HepG2 (cell line): ENCODE data around the gene IQSEC1. TPM values are rescaled to one million over a fixed set of nuclear protein-coding genes. Genes with fewer than 3 reads are reported as not detected.
A peak's percentile ranks its signal among the peaks of the same experiment; 100 is the strongest.

Experiments used
- ADNP ChIP-seq: sonication (generic); formaldehyde crosslinking; IDR thresholded peaks from 2 replicates; pipeline ENCODE4 v1.4.0; 2020; ENCODE audit warnings: missing genetic modification reagents
- ATAD3A ChIP-seq: sonication (generic); formaldehyde crosslinking; IDR thresholded peaks from 2 replicates; pipeline ENCODE4 v1.4.0; 2020; ENCODE audit warnings: missing genetic modification reagents
- BCL6 ChIP-seq: IDR thresholded peaks from 2 replicates; pipeline ENCODE4 v1.6.1; 2016; ENCODE audit warnings: missing genetic modification reagents, missing compliant biosample characterization
- CEBPG ChIP-seq: IDR thresholded peaks from 2 replicates; pipeline ENCODE4 v1.6.1; 2016
- ELF3 ChIP-seq: IDR thresholded peaks from 2 replicates; pipeline ENCODE4 v1.6.1; 2016; ENCODE audit warnings: missing genetic modification reagents, missing compliant biosample characterization
- HMG20A ChIP-seq: IDR thresholded peaks from 2 replicates; pipeline ENCODE4 v1.6.1; 2016; ENCODE audit warnings: borderline replicate concordance
- KLF13 ChIP-seq: sonication (generic); formaldehyde crosslinking; IDR thresholded peaks from 2 replicates; pipeline ENCODE4 v1.4.0; 2020; ENCODE audit warnings: mild to moderate bottlenecking, missing genetic modification reagents
- MIER2 ChIP-seq: IDR thresholded peaks from 2 replicates; pipeline ENCODE4 v1.6.1; 2016; ENCODE audit warnings: missing biosample characterization, missing genetic modification reagents
- MYC ChIP-seq: sonication (generic); formaldehyde crosslinking; IDR thresholded peaks from 2 replicates; pipeline ENCODE4 v1.9.0; 2021; ENCODE audit warnings: missing genetic modification reagents, borderline replicate concordance
- NFE2 ChIP-seq: sonication (generic); formaldehyde crosslinking; IDR thresholded peaks from 2 replicates; pipeline ENCODE4 v1.4.0; 2020; ENCODE audit warnings: missing genetic modification reagents
- PITX1 ChIP-seq: sonication (generic); formaldehyde crosslinking; IDR thresholded peaks from 2 replicates; pipeline ENCODE4 v1.5.1; 2020; ENCODE audit warnings: mild to moderate bottlenecking, missing genetic modification reagents
- SIN3A ChIP-seq: IDR thresholded peaks from 2 replicates; pipeline ENCODE4 v1.6.1; 2011; ENCODE audit warnings: low read depth, mild to moderate bottlenecking, control low read depth, low read length, borderline replicate concordance
- SOX5 ChIP-seq: IDR thresholded peaks from 2 replicates; pipeline ENCODE4 v1.6.1; 2016; ENCODE audit warnings: borderline replicate concordance
- SPEN ChIP-seq: sonication (generic); formaldehyde crosslinking; IDR thresholded peaks from 2 replicates; pipeline ENCODE4 v1.5.1; 2020; ENCODE audit warnings: low read depth, mild to moderate bottlenecking, missing genetic modification reagents
- ZNF251 ChIP-seq: sonication (generic); formaldehyde crosslinking; IDR thresholded peaks from 2 replicates; pipeline ENCODE4 v1.9.0; 2021; ENCODE audit warnings: mild to moderate bottlenecking, missing genetic modification reagents
- ZNF746 ChIP-seq: sonication (generic); formaldehyde crosslinking; IDR thresholded peaks from 2 replicates; pipeline ENCODE4 v1.8.0; 2022; ENCODE audit warnings: mild to moderate bottlenecking, missing genetic modification reagents
- ZSCAN20 ChIP-seq: sonication (generic); formaldehyde crosslinking; IDR thresholded peaks from 2 replicates; pipeline ENCODE4 v1.4.0; 2020; ENCODE audit warnings: missing genetic modification reagents, mild to moderate bottlenecking, borderline replicate concordance
- ZZZ3 ChIP-seq: sonication (generic); formaldehyde crosslinking; IDR thresholded peaks from 2 replicates; pipeline ENCODE4 v1.4.0; 2020; ENCODE audit warnings: missing genetic modification reagents, mild to moderate bottlenecking, borderline replicate concordance
- polyA plus RNA-seq, 8 experiments: library from polyadenylated mRNA; depleted of rRNA in 3 of 8; stranded (reverse) in 7 of 8; unstranded in 1 of 8; fragments of >200 nt; fragmentation: Illumina TruSeq in 4 of 8; extraction: Trizol in 4 of 8; gene quantifications; 2 replicates each; pipeline versions ENCODE4 v1.2.1 to v1.2.3, GENCODE V29; 2011 to 2016; ENCODE audit warnings: low read depth in 4 of 8, missing spikeins in 1 of 8, mixed read lengths in 1 of 8; ENCODE audit not compliant: insufficient read depth in 1 of 8
- total RNA-seq, 5 experiments: library from RNA; depleted of rRNA; stranded (reverse); fragments of >200 nt; fragmentation: Illumina TruSeq; extraction: Trizol; gene quantifications; 2 replicates each; pipeline ENCODE4 v1.2.3, GENCODE V29; 2016; ENCODE audit warnings: low read depth in 1 of 5
- TF ChIP-seq, protein P1 (sequence below): sonication (generic); formaldehyde crosslinking; IDR thresholded peaks from 2 replicates; pipeline ENCODE4 v1.8.0; 2022; ENCODE audit warnings: missing genetic modification reagents, low read depth, mild to moderate bottlenecking, borderline replicate concordance
- TF ChIP-seq, protein P2 (sequence below): IDR thresholded peaks from 2 replicates; pipeline ENCODE4 v1.6.1; 2016; ENCODE audit warnings: missing compliant biosample characterization, missing genetic modification reagents, borderline replicate concordance
- TF ChIP-seq, protein P3 (sequence below): sonication (generic); formaldehyde crosslinking; IDR thresholded peaks from 2 replicates; pipeline ENCODE4 v1.8.1; 2022; ENCODE audit warnings: mild to moderate bottlenecking, missing genetic modification reagents
- TF ChIP-seq, protein P4 (sequence below): sonication (generic); formaldehyde crosslinking; IDR thresholded peaks from 2 replicates; pipeline ENCODE4 v1.4.0; 2020; ENCODE audit warnings: missing genetic modification reagents

The IQSEC1 gene
- total and polyA plus RNA-seq, 2 of the 13 experiments (the other 11 are each of a cell fraction or from before 2014, with no cell fraction given): 17.4 to 20.2 TPM

DNA sequence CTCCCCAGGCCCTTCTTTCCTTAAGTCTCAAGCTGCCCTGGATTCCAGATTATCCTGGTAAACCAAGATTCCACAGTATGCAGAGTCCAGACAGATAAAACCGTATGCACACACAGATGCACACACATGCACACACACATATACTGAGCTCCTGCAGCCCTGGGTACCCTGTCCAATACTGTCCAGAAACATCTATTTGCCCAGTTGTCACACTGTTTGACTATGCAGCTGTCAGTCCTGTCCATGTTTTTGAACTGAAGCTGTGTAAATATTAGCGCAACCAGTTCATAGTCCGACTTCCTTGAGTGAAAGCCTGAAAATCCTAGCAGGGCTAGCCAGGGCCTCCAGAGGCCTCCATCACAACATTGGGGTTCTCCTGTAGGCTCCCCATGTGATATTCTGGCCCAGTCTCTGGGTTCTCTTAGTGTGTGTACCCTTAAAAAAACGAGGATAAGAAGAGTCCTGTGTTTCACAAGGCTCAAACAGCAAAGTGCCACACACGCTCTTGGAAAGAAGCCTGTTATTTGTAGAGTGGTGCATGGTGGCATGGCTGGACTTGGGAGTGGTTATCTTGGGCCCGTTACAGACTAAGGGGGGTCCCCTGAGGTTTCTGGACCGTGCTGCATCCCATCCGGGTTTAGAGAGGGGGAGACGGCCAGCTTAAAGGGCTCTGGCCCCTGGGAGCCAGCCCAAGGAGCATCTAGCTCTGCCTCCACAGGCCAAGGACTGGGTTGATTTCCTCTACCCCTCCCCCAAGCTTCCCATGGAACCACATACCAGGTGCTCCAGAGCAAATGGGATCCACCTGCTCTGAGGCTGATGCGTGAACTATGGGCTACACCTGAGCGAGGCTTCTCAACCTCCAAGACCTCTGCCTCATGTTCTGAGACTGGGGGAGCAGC is 108.3 kb downstream of the IQSEC1 start (continued):
- peak; percentile 56 for TF ChIP-seq SPEN
- TF ChIP-seq SOX5 (CRISPR knock-in tag): peak; percentile 82; the same call in 1 of the 2 replicates
- TF ChIP-seq BCL6 (CRISPR knock-in tag): peak; percentile 97
- no peak for TF ChIP-seq ZNF251 (CRISPR knock-in tag)
- TF ChIP-seq, protein P1, sequence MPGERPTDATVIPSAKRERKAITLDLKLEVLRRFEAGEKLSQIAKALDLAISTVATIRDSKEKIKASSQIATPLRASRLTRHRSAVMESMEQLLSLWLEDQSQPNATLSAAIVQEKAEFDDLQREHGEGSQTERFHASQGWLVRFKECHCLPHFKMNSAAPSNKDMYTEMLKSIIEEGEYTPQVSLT: peak; percentile 69; the same call in 1 of the 2 replicates
- no peak for TF ChIP-seq ATAD3A
- TF ChIP-seq, protein P2, sequence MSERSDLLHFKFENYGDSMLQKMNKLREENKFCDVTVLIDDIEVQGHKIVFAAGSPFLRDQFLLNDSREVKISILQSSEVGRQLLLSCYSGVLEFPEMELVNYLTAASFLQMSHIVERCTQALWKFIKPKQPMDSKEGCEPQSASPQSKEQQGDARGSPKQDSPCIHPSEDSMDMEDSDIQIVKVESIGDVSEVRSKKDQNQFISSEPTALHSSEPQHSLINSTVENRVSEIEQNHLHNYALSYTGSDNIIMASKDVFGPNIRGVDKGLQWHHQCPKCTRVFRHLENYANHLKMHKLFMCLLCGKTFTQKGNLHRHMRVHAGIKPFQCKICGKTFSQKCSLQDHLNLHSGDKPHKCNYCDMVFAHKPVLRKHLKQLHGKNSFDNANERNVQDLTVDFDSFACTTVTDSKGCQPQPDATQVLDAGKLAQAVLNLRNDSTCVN (CRISPR knock-in tag): no peak
- TF ChIP-seq NFE2 (CRISPR knock-in tag): no peak
- TF ChIP-seq, protein P3, sequence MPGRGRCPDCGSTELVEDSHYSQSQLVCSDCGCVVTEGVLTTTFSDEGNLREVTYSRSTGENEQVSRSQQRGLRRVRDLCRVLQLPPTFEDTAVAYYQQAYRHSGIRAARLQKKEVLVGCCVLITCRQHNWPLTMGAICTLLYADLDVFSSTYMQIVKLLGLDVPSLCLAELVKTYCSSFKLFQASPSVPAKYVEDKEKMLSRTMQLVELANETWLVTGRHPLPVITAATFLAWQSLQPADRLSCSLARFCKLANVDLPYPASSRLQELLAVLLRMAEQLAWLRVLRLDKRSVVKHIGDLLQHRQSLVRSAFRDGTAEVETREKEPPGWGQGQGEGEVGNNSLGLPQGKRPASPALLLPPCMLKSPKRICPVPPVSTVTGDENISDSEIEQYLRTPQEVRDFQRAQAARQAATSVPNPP (CRISPR knock-in tag): peak; percentile 64; the same call in 1 of the 2 replicates
- no peak for TF ChIP-seq KLF13 (CRISPR knock-in tag)
- no peak; the same call in 1 of the 2 replicates for TF ChIP-seq ZZZ3 (CRISPR knock-in tag)
- TF ChIP-seq ZSCAN20 (CRISPR knock-in tag): 0 out of 2 replicates have a peak, but pooled peaks have one; percentile 75
- peak; percentile 84 for TF ChIP-seq CEBPG (CRISPR knock-in tag)
- no peak for TF ChIP-seq MYC
- peak; percentile 87 for TF ChIP-seq PITX1 (CRISPR knock-in tag)
- peak; percentile 86 for TF ChIP-seq SIN3A
- TF ChIP-seq ZNF746 (CRISPR knock-in tag): no peak; the same call in 1 of the 2 replicates
- TF ChIP-seq, protein P4, sequence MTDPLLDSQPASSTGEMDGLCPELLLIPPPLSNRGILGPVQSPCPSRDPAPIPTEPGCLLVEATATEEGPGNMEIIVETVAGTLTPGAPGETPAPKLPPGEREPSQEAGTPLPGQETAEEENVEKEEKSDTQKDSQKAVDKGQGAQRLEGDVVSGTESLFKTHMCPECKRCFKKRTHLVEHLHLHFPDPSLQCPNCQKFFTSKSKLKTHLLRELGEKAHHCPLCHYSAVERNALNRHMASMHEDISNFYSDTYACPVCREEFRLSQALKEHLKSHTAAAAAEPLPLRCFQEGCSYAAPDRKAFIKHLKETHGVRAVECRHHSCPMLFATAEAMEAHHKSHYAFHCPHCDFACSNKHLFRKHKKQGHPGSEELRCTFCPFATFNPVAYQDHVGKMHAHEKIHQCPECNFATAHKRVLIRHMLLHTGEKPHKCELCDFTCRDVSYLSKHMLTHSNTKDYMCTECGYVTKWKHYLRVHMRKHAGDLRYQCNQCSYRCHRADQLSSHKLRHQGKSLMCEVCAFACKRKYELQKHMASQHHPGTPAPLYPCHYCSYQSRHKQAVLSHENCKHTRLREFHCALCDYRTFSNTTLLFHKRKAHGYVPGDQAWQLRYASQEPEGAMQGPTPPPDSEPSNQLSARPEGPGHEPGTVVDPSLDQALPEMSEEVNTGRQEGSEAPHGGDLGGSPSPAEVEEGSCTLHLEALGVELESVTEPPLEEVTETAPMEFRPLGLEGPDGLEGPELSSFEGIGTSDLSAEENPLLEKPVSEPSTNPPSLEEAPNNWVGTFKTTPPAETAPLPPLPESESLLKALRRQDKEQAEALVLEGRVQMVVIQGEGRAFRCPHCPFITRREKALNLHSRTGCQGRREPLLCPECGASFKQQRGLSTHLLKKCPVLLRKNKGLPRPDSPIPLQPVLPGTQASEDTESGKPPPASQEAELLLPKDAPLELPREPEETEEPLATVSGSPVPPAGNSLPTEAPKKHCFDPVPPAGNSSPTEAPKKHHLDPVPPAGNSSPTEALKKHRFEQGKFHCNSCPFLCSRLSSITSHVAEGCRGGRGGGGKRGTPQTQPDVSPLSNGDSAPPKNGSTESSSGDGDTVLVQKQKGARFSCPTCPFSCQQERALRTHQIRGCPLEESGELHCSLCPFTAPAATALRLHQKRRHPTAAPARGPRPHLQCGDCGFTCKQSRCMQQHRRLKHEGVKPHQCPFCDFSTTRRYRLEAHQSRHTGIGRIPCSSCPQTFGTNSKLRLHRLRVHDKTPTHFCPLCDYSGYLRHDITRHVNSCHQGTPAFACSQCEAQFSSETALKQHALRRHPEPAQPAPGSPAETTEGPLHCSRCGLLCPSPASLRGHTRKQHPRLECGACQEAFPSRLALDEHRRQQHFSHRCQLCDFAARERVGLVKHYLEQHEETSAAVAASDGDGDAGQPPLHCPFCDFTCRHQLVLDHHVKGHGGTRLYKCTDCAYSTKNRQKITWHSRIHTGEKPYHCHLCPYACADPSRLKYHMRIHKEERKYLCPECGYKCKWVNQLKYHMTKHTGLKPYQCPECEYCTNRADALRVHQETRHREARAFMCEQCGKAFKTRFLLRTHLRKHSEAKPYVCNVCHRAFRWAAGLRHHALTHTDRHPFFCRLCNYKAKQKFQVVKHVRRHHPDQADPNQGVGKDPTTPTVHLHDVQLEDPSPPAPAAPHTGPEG: no peak
- TF ChIP-seq HMG20A (CRISPR knock-in tag): peak; percentile 89
- peak; percentile 99 for TF ChIP-seq ELF3 (CRISPR knock-in tag)
- TF ChIP-seq MIER2 (CRISPR knock-in tag): no peak
- no peak for TF ChIP-seq ADNP (CRISPR knock-in tag)
